Progenitor cell of endocrine pancreas (in vitro differentiated cells): Measurements from ENCODE around the gene SNX9. TPM values are rescaled to one million over a fixed set of nuclear protein-coding genes. Genes with fewer than 3 reads are reported as not detected.

Experiments
- DNase-seq: peaks from one replicate; pipeline ENCODE4 v3.0.0; 2021; ENCODE audit warnings: low spot score; ENCODE audit not compliant: unreplicated experiment
- H3K27ac Mint-ChIP-seq: 2 replicates; pipeline ENCODE4 v1.8.0; 2021; ENCODE audit warnings: mild to moderate bottlenecking, moderate library complexity, mixed read lengths
- H3K27me3 Mint-ChIP-seq: 2 replicates; pipeline ENCODE4 v1.8.0; 2021; ENCODE audit warnings: mixed read lengths
- H3K36me3 Mint-ChIP-seq: 2 replicates; pipeline ENCODE4 v1.8.0; 2022; ENCODE audit warnings: mixed read lengths; ENCODE audit not compliant: insufficient read depth
- H3K4me1 Mint-ChIP-seq: 2 replicates; pipeline ENCODE4 v1.8.0; 2021; ENCODE audit warnings: low read depth, mixed read lengths
- H3K4me3 Mint-ChIP-seq: 2 replicates; pipeline ENCODE4 v1.8.0; 2021; ENCODE audit warnings: low read depth, mild to moderate bottlenecking, moderate library complexity, mixed read lengths
- H3K9me3 Mint-ChIP-seq: 2 replicates; pipeline ENCODE4 v1.8.0; 2021; ENCODE audit warnings: low read depth, mixed read lengths
- total RNA-seq: library from RNA; stranded (reverse); gene quantifications from 2 replicates; pipeline ENCODE4 v1.2.1, GENCODE V29; 2021
- TF ChIP-seq, protein P1 (sequence below): fragments of 200-600 bp; sonication (generic); IDR thresholded peaks from one replicate; pipeline ENCODE4 v1.5.0; 2021; ENCODE audit warnings: antibody characterized with exemption, mild to moderate bottlenecking; ENCODE audit not compliant: unreplicated experiment

SNX9 gene
- total RNA-seq, 1 donor from 2014 or later, result 29.3 TPM

DNA sequence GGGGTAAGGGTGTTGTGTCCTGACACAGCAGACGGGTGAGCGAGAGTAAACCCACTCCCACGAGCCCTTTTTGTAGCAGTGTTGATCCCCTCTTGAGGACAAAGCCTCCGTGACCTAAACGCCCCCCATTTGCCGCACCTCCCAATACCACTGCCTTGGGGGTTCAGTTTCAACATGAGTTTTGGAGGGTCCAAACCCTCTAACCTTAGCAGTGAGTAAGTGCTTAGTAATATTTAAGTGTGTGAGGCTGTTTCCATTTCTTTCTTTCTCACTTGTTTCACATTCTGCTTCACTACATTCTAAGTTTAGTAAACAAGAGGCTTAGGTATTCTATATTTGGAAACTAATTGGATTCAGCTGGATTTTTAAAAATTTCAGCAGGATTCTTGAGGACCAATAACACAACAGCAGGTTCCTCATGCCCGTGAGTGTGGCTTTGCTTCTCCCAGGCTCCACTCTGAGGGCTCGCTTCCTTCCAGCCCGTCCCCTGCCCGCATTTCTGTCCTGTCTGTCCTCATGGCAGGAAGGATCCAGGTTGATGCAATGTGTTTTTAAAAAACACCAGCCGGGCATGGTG, 41.2 kb downstream of the SNX9 start:
- H3K9me3 Mint-ChIP-seq, result no peaks in the 10 kb centered on the region
- H3K27ac Mint-ChIP-seq, result no peak overlapping the region
- peaks cover 21% of the 10 kb centered on the region for H3K4me1 Mint-ChIP-seq
- TF ChIP-seq, protein P1, sequence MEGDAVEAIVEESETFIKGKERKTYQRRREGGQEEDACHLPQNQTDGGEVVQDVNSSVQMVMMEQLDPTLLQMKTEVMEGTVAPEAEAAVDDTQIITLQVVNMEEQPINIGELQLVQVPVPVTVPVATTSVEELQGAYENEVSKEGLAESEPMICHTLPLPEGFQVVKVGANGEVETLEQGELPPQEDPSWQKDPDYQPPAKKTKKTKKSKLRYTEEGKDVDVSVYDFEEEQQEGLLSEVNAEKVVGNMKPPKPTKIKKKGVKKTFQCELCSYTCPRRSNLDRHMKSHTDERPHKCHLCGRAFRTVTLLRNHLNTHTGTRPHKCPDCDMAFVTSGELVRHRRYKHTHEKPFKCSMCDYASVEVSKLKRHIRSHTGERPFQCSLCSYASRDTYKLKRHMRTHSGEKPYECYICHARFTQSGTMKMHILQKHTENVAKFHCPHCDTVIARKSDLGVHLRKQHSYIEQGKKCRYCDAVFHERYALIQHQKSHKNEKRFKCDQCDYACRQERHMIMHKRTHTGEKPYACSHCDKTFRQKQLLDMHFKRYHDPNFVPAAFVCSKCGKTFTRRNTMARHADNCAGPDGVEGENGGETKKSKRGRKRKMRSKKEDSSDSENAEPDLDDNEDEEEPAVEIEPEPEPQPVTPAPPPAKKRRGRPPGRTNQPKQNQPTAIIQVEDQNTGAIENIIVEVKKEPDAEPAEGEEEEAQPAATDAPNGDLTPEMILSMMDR, result no peak
- H3K36me3 Mint-ChIP-seq, result peaks cover 2% of the 10 kb centered on the region
- no peaks in the 10 kb centered on the region for H3K27me3 Mint-ChIP-seq
- no peak for DNase-seq
- no peak overlapping the region for H3K4me3 Mint-ChIP-seq

DNA sequence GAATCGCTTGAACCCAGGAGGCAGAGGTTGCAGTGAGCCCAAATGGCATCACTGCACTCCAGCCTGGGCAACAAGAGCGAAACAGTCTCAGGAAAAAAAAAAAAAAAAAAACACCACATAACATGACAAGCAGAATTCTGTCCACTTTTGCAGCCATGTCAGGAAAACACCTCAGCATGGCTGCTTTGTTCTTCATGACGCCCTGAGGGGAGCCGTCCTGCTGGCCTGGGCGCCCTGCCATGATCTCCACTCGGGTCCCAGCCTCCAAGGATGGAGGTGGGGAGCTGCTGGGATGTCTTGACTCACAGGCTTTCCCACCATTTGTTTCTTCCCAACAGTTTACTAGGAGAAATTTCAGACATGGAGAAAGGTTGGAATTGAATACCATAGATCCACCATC, 42.2 kb downstream of the SNX9 start:
- no peak overlapping the region for H3K27ac Mint-ChIP-seq
- no peaks in the 10 kb centered on the region for H3K9me3 Mint-ChIP-seq
- H3K36me3 Mint-ChIP-seq, result peaks cover 2% of the 10 kb centered on the region
- no peak for DNase-seq
- TF ChIP-seq, protein P1, result no peak
- H3K4me1 Mint-ChIP-seq, result peaks cover 21% of the 10 kb centered on the region
- H3K4me3 Mint-ChIP-seq, result no peak overlapping the region
- no peaks in the 10 kb centered on the region for H3K27me3 Mint-ChIP-seq

DNA sequence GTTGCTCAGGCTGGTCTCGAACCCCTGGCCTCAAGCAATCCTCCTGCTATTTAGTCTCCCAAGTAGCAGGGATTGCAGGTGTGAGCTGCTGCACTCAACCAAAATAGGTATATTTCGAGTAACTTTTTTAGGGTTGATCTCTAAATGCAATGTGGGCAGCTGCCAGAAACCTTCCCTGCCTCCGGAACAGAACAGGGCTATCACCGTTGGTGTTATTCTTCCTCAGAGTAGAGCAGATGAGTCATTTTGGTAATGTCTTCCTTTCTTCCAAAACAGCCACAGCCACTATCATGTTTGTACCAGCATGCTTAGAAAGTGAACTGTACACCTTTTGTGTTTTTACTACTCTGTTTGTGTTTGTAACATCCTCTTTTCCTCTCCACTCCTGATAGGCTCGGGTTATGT, 44.1 kb downstream of the SNX9 start:
- no peak overlapping the region for H3K4me3 Mint-ChIP-seq
- H3K27ac Mint-ChIP-seq, result no peak overlapping the region
- no peaks in the 10 kb centered on the region for H3K27me3 Mint-ChIP-seq

DNA sequence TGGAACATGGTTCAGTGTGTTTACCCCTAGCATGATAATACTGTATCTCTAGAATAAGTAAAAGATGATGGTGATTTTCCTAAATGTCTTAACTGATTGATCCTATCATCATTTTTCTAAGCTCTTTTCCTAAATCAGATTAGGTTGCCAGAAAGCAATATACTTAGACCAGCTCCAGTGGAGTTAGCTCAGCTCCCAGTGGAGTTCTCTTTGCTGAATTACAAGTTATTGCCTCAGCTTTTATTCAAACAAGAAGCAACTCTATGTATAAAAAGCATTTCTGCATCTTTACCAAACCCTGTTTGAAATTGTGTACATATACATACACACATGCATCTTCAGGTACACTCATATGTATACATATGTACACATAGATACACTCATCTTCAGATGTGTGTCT, 44.9 kb downstream of the SNX9 start:
- Mint-ChIP-seq H3K27me3 (no peaks in the 10 kb centered on the region), H3K4me1 (peaks cover 5% of the 10 kb centered on the region), H3K36me3 (peaks cover 2% of the 10 kb centered on the region), H3K4me3 (no peak overlapping the region), H3K9me3 (no peaks in the 10 kb centered on the region), H3K27ac (no peak overlapping the region)
- DNase-seq, result no peak
- TF ChIP-seq, protein P1, result no peak

More for the DNA sequence above, 44.1 kb downstream of the SNX9 start:
- Mint-ChIP-seq H3K9me3 (no peaks in the 10 kb centered on the region), H3K36me3 (peaks cover 2% of the 10 kb centered on the region), H3K4me1 (peaks cover 11% of the 10 kb centered on the region)
- no peak for DNase-seq
- TF ChIP-seq, protein P1, result no peak

DNA sequence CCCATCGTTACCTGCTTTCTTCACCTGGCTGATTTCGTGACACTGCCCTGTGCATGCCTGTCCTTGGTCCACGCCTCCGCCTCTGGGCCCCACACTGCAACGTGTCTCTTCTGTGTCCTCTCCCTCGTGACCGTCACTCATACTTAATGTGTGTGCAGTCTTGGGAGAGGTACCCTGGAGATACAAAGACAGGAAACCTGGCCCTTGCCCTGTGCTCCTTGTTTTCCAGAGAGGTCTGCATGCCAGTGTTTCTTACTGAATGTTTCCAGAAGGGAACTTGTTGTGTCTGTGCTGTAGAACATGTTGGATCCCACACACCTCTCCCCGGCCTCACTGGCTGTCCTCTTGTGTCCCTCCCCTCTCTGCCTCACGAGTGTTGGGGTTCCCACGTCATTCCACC, 45.8 kb downstream of the SNX9 start:
- Mint-ChIP-seq H3K4me1 (no peaks in the 10 kb centered on the region), H3K9me3 (no peaks in the 10 kb centered on the region), H3K27me3 (no peaks in the 10 kb centered on the region), H3K36me3 (peaks cover 3% of the 10 kb centered on the region), H3K27ac (no peak overlapping the region), H3K4me3 (no peak overlapping the region)
- DNase-seq, result no peak
- TF ChIP-seq, protein P1, result no peak
